ENCODE data around the gene FABP7. TPM values are rescaled to one million over a fixed set of nuclear protein-coding genes. Genes with fewer than 3 reads are reported as not detected.

The FABP7 gene
- total and polyA plus RNA-seq, 2 of the 13 experiments (the other 11 are each of a cell fraction or from before 2014, with no cell fraction given), result not detected

- ChIA-PET POLR2A (no interaction called here), CTCF (ENCODE audit: low intra/inter-chr PET ratio, low total read pairs) (no interaction called here)
- Histone ChIP-seq H3K4me1 (ENCODE audit: insufficient read depth, low read length) (no peaks in the 10 kb centered on the region), H4K20me1 (ENCODE audit: insufficient read depth, low read length) (no peaks in the 10 kb centered on the region), H3K79me2 (ENCODE audit: insufficient read depth, low read length) (no peaks in the 10 kb centered on the region), H3K27me3 (ENCODE audit: control insufficient read depth in 1 of 2, insufficient read depth in 2 of 2, low read length in 2 of 2) (peaks cover 0 to 6% of the 10 kb centered on the region in 2 experiments; a peak in 2 of 5 replicates), H2AFZ (ENCODE audit: low read length) (no peak overlapping the region), H3K9ac (ENCODE audit: insufficient read depth, low read depth, low read length) (no peak overlapping the region), H3K9me3 (ENCODE audit: low read length) (no peaks in the 10 kb centered on the region), H3K4me3 (replicated peaks in 1 of 3; ENCODE audit: insufficient read depth in 1 of 3, low read depth in 2 of 3, low read length in 3 of 3) (no peak overlapping the region), H3K27ac (ENCODE audit: extremely low read length, insufficient read depth, low read length) (no peak overlapping the region), H3K4me2 (ENCODE audit: low read depth, low read length) (no peak overlapping the region), H3K36me3 (replicated peaks in 1 of 2; ENCODE audit: control insufficient read depth in 1 of 2, insufficient read depth in 2 of 2, low read length in 2 of 2) (no peaks in the 10 kb centered on the region)
- intact Hi-C loops (cut with micrococcal nuclease; ENCODE audit: unreplicated experiment), result no loop called here
- in situ Hi-C loops (cut with HindIII; ENCODE audit: extremely low pct_ligation_motif_present, low pct_unique_long_range_greater_than_20kb), result loop anchor here (25.0 kb wide), 1 partner anchor 338 kb away; no protein-coding TSS in a partner anchor
- ATAC-seq (no peak), FAIRE-seq (no peak), DNase-seq (ENCODE audit: low spot score) (no peak)
- WGBS (ENCODE audit: low lambda C conversion rate), result 16% methylated on average over 5 of the region's 5 CpGs
- BruUV-seq (replicated peaks), result no TSS peak
- TF ChIP-seq PAX8 (CRISPR knock-in tag; IDR thresholded peaks at IDR 0.05; ENCODE audit: borderline replicate concordance) (no peak), AGO1 (IDR thresholded peaks at IDR 0.05; ENCODE audit: low read depth, low read length, poor library complexity, severe bottlenecking) (no peak), TCF7 (IDR thresholded peaks at IDR 0.05; ENCODE audit: low read depth) (no peak), IRF9 (CRISPR knock-in tag; IDR thresholded peaks at IDR 0.05; ENCODE audit: borderline replicate concordance) (no peak)
These were observed 45.6 kb downstream of the FABP7 start for GRCh38 chr6:122825163-122825562.

DNA sequence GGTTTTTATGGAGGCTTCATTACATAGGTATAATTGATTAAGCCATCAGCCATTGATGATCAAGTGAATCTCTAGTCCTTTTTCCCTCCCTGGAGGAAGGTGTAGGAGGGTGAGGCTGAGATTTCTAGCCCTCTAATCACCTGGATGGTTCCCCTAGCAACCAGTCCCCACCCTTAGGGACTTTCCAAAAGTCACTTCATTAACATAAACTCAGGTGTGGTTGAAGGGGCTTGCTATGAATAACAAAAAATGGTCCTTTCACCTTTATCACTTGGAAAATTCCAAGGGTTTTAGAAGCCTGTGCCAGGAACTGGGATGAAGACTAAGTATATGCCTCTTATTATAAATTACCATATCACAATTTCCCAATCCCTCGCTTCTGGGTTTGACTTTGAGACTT is 49.9 kb downstream of the FABP7 start:
- Histone ChIP-seq H3K79me2 (ENCODE audit: insufficient read depth, low read length) (no peaks in the 10 kb centered on the region), H3K9ac (ENCODE audit: insufficient read depth, low read depth, low read length) (no peak overlapping the region), H3K9me3 (ENCODE audit: low read length) (no peaks in the 10 kb centered on the region), H3K27me3 (ENCODE audit: control insufficient read depth in 1 of 2, insufficient read depth in 2 of 2, low read length in 2 of 2) (no peaks in the 10 kb centered on the region; a peak in 1 of 5 replicates), H3K4me3 (replicated peaks in 1 of 3; ENCODE audit: insufficient read depth in 1 of 3, low read depth in 2 of 3, low read length in 3 of 3) (no peak overlapping the region), H3K27ac (ENCODE audit: extremely low read length, insufficient read depth, low read length) (no peak overlapping the region), H3K36me3 (replicated peaks in 1 of 2; ENCODE audit: control insufficient read depth in 1 of 2, insufficient read depth in 2 of 2, low read length in 2 of 2) (no peaks in the 10 kb centered on the region), H3K4me2 (ENCODE audit: low read depth, low read length) (no peak overlapping the region), H2AFZ (ENCODE audit: low read length) (no peak overlapping the region), H4K20me1 (ENCODE audit: insufficient read depth, low read length) (no peaks in the 10 kb centered on the region), H3K4me1 (ENCODE audit: insufficient read depth, low read length) (no peaks in the 10 kb centered on the region)
- ChIA-PET POLR2A (no interaction called here), CTCF (ENCODE audit: low intra/inter-chr PET ratio, low total read pairs) (no interaction called here)
- intact Hi-C loops (cut with micrococcal nuclease; ENCODE audit: unreplicated experiment) (no loop called here), in situ Hi-C loops (cut with HindIII; ENCODE audit: extremely low pct_ligation_motif_present, low pct_unique_long_range_greater_than_20kb) (loop anchor here (25.0 kb wide), 1 partner anchor 342 kb away; no protein-coding TSS in a partner anchor)
- DNase-seq (ENCODE audit: low spot score) (no peak), FAIRE-seq (no peak), ATAC-seq (no peak)
- no TSS peak for BruUV-seq (replicated peaks)
- WGBS (ENCODE audit: low lambda C conversion rate), result 3% methylated on average over 1 of the region's 1 CpG
- no peak for TF ChIP-seq ZNF501 (CRISPR knock-in tag; IDR thresholded peaks at IDR 0.05)
- TF ChIP-seq CBX1 (IDR thresholded peaks at IDR 0.05; ENCODE audit: low read depth), result no peak
- TF ChIP-seq GPN1 (CRISPR knock-in tag; IDR thresholded peaks at IDR 0.05; ENCODE audit: borderline replicate concordance), result no peak
- TF ChIP-seq, protein P1, sequence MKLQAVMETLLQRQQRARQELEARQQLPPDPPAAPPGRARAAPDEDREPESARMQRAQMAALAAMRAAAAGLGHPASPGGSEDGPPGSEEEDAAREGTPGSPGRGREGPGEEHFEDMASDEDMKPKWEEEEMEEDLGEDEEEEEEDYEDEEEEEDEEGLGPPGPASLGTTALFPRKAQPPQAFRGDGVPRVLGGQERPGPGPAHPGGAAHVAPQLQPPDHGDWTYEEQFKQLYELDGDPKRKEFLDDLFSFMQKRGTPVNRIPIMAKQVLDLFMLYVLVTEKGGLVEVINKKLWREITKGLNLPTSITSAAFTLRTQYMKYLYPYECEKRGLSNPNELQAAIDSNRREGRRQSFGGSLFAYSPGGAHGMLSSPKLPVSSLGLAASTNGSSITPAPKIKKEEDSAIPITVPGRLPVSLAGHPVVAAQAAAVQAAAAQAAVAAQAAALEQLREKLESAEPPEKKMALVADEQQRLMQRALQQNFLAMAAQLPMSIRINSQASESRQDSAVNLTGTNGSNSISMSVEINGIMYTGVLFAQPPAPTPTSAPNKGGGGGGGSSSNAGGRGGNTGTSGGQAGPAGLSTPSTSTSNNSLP (IDR thresholded peaks at IDR 0.05; ENCODE audit: low read depth, low read length), result no peak
- TF ChIP-seq HIVEP1 (CRISPR knock-in tag; IDR thresholded peaks at IDR 0.05), result no peak
- no peak for TF ChIP-seq ZNF207 (IDR thresholded peaks at IDR 0.05; ENCODE audit: borderline replicate concordance)
- no peak for TF ChIP-seq ZSCAN25 (CRISPR knock-in tag; IDR thresholded peaks at IDR 0.05)
- no peak for TF ChIP-seq ZBTB10 (CRISPR knock-in tag; IDR thresholded peaks at IDR 0.05; ENCODE audit: borderline replicate concordance)
- no peak for TF ChIP-seq NR2F2 (IDR thresholded peaks at IDR 0.05; ENCODE audit: borderline replicate concordance, low read depth)
- TF ChIP-seq TRIM24 (CRISPR knock-in tag; IDR thresholded peaks at IDR 0.05), result no peak
- TF ChIP-seq ZNF674 (CRISPR knock-in tag; IDR thresholded peaks at IDR 0.05; ENCODE audit: low read depth), result no peak
